SK-N-SH (cell line): ENCODE results near the gene CTTN. TPM values are rescaled to one million over a fixed set of nuclear protein-coding genes. Genes with fewer than 3 reads are reported as not detected.

Source experiments
- CTCF ChIA-PET: fragments of 300-600, 350-600 bp; formaldehyde crosslinking; extraction: SDS; loops from one replicate; lab custom pipeline; 2021; lab: Yijun Ruan, JAX
- POLR2A ChIA-PET: fragments of 350-600 bp; sonication (Branson Sonifier 250); formaldehyde crosslinking; extraction: SDS; loops from one replicate; lab custom pipeline; 2020; ENCODE audit warnings: antibody characterized with exemption, inconsistent platforms; lab: Yijun Ruan, JAX
- DNase-seq: peaks from one replicate; pipeline ENCODE4 v3.0.0; 2012
- H2AFZ ChIP-seq: fragments of 200-600 bp; sonication (generic); 2 replicates; pipeline ENCODE4 v1.8.1; 2016; ENCODE audit warnings: antibody characterized with exemption, mild to moderate bottlenecking, low read depth
- H3F3A ChIP-seq: fragments of 200-600 bp; sonication (generic); replicated peaks from 2 replicates; pipeline ENCODE3; 2016; ENCODE audit warnings: antibody characterized with exemption, mild to moderate bottlenecking; ENCODE audit not compliant: insufficient read depth
- H3K27ac ChIP-seq, 2 experiments: fragments of 200-500 bp in 1 of 2; fragments of 200-600 bp in 1 of 2; sonication (Bioruptor generic) in 1 of 2; sonication (generic), shearing (Covaris generic) in 1 of 2; 2 replicates each; pipeline versions ENCODE4 v1.5.1 to v1.6.1; 2014 to 2016; ENCODE audit warnings: low read depth in 2 of 2, inconsistent platforms in 1 of 2, low read length in 1 of 2, mild to moderate bottlenecking in 1 of 2, mixed read lengths in 1 of 2
- H3K27me3 ChIP-seq: fragments of 200-600 bp; sonication (generic), shearing (Covaris generic); 2 replicates; pipeline ENCODE4 v1.6.1; 2016; ENCODE audit warnings: mixed run types; ENCODE audit not compliant: insufficient read depth
- H3K36me3 ChIP-seq, 2 experiments: fragments of 200-500 bp in 1 of 2; fragments of 200-600 bp in 1 of 2; sonication (Bioruptor generic) in 1 of 2; sonication (generic) in 1 of 2; replicated peaks in 1 of 2; 2 replicates each; pipeline versions ENCODE3 to v1.5.1; 2014 to 2016; ENCODE audit warnings: low read length in 1 of 2, mild to moderate bottlenecking in 1 of 2; ENCODE audit not compliant: insufficient read depth in 2 of 2, control insufficient read depth in 1 of 2
- H3K4me1 ChIP-seq, 2 experiments: fragments of 200-500 bp in 1 of 2; fragments of 200-600 bp in 1 of 2; sonication (Bioruptor generic) in 1 of 2; sonication (generic), shearing (Covaris generic) in 1 of 2; 2 replicates each; pipeline versions ENCODE4 v1.5.1 to v1.6.1; 2014 to 2016; ENCODE audit warnings: low read depth in 1 of 2, low read length in 1 of 2, mixed run types in 1 of 2; ENCODE audit not compliant: insufficient read depth in 2 of 2, control insufficient read depth in 1 of 2
- H3K4me2 ChIP-seq: fragments of 200-600 bp; sonication (generic), shearing (Covaris generic); 2 replicates; pipeline ENCODE4 v1.6.1; 2017; ENCODE audit warnings: mixed run types
- H3K4me3 ChIP-seq, 2 experiments: fragments of 200-500 bp in 1 of 2; fragments of 200-600 bp in 1 of 2; sonication (Bioruptor generic) in 1 of 2; sonication (generic), shearing (Covaris generic) in 1 of 2; 2 replicates each; pipeline versions ENCODE4 v1.5.1 to v1.8.1; 2014 to 2016; ENCODE audit warnings: low read depth in 2 of 2, inconsistent platforms in 1 of 2, low read length in 1 of 2, mild to moderate bottlenecking in 1 of 2, mixed read lengths in 1 of 2, moderate library complexity in 1 of 2
- H3K79me2 ChIP-seq: fragments of 200-600 bp; sonication (generic); 2 replicates; pipeline ENCODE4 v1.8.1; 2017; ENCODE audit warnings: mild to moderate bottlenecking; ENCODE audit not compliant: insufficient read depth
- H3K9ac ChIP-seq: fragments of 200-600 bp; sonication (generic); 2 replicates; pipeline ENCODE4 v1.6.1; 2017; ENCODE audit warnings: mixed run types
- H3K9me2 ChIP-seq: fragments of 200-600 bp; sonication (generic); 2 replicates; pipeline ENCODE4 v1.6.1; 2017; ENCODE audit warnings: mixed run types
- H3K9me3 ChIP-seq: fragments of 200-600 bp; sonication (generic); 2 replicates; pipeline ENCODE4 v1.6.1; 2017; ENCODE audit warnings: mixed run types, mild to moderate bottlenecking, moderate library complexity
- H4K20me1 ChIP-seq: fragments of 200-600 bp; sonication (generic); 2 replicates; pipeline ENCODE4 v1.6.1; 2017; ENCODE audit warnings: mild to moderate bottlenecking, mixed run types; ENCODE audit not compliant: insufficient read depth
- EP300 ChIP-seq, 2 experiments: IDR thresholded peaks; 2 replicates each; pipeline versions ENCODE4 v1.4.0 to v1.6.1; 2012; ENCODE audit warnings: borderline replicate concordance in 1 of 2, low read depth in 1 of 2, low read length in 1 of 2
- FOSL2 ChIP-seq: IDR thresholded peaks from 2 replicates; pipeline ENCODE4 v1.4.0; 2012; ENCODE audit warnings: low read depth, mild to moderate bottlenecking, moderate library complexity, borderline replicate concordance
- FOXM1 ChIP-seq: IDR thresholded peaks from 2 replicates; pipeline ENCODE4 v1.4.0; 2012; ENCODE audit warnings: low read depth, mild to moderate bottlenecking
- GATA2 ChIP-seq: sonication (generic); formaldehyde crosslinking; IDR thresholded peaks from 2 replicates; pipeline ENCODE4 v1.5.0; 2020; ENCODE audit warnings: mild to moderate bottlenecking, missing genetic modification reagents
- MEF2A ChIP-seq: IDR thresholded peaks from 2 replicates; pipeline ENCODE4 v1.4.0; 2012; ENCODE audit warnings: low read depth, borderline replicate concordance
- TAF1 ChIP-seq: IDR thresholded peaks from 2 replicates; pipeline ENCODE4 v1.6.1; 2012; ENCODE audit warnings: low read depth, mild to moderate bottlenecking, low read length, moderate library complexity, borderline replicate concordance
- YY1 ChIP-seq: IDR thresholded peaks from 2 replicates; pipeline ENCODE4 v1.4.0; 2012; ENCODE audit warnings: low read depth, mild to moderate bottlenecking
- WGBS: methylation state at CpG from one replicate; pipeline ENCODE4 v1.1.6; 2017; ENCODE audit warnings: low lambda C conversion rate; 5-methylcytosine and 5-hydroxymethylcytosine counted together
- polyA plus RNA-seq, 3 experiments: library from polyadenylated mRNA; depleted of rRNA; stranded (reverse); fragments of >200 nt; gene quantifications; 2 replicates each; pipeline ENCODE4 v1.2.3, GENCODE V29; 2012
- TF ChIP-seq, protein P1 (sequence below): IDR thresholded peaks from 2 replicates; pipeline ENCODE4; 2012
- TF ChIP-seq, protein P2 (sequence below): fragments of 200-600 bp; sonication (generic); IDR thresholded peaks from 2 replicates; pipeline ENCODE4 v1.6.1; 2017; ENCODE audit warnings: antibody characterized with exemption, mild to moderate bottlenecking, moderate library complexity

CTTN gene
- polyA plus RNA-seq, 1 of the 3 experiments (the other 2 are of a cell fraction): 243 TPM

DNA sequence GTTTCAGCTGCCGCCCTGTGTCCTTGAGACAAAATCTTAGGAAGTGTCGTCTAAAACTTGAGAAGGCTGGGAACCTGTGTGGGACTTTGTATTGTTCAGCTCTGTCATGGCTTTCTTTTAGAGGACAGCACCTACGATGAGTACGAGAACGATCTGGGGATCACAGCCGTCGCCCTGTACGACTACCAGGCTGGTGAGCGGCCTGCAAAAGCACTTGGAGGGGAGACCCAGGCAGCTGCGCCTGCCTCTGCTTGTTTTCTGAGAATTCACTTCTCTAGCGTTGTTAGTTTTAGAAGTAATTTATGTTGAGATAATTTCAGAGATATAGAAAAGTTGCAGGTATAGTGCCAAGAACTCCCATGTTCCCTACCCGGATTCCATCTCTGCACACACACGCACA is 35.2 kb downstream of the CTTN start:
- Histone ChIP-seq H3K79me2 (peaks cover 5% of the 10 kb centered on the region; the same call in 1 of the 2 replicates), H3F3A (no peaks in the 10 kb centered on the region), H3K4me1 (no peaks in the 10 kb centered on the region), H3K27me3 (no peaks in the 10 kb centered on the region), H3K4me2 (no peak overlapping the region), H3K9me3 (no peaks in the 10 kb centered on the region), H3K9ac (no peak overlapping the region), H3K4me3 (no peak overlapping the region), H3K9me2 (no peaks in the 10 kb centered on the region), H4K20me1 (peaks cover 10% of the 10 kb centered on the region; the same call in 1 of the 2 replicates), H3K36me3 (peaks cover 29 to 82% of the 10 kb centered on the region in 2 experiments), H3K27ac (no peak overlapping the region), H2AFZ (no peak overlapping the region)
- POLR2A ChIA-PET: no interaction called here
- WGBS: 92% methylated on average over 13 of the region's 13 CpGs
- TF ChIP-seq, protein P1, sequence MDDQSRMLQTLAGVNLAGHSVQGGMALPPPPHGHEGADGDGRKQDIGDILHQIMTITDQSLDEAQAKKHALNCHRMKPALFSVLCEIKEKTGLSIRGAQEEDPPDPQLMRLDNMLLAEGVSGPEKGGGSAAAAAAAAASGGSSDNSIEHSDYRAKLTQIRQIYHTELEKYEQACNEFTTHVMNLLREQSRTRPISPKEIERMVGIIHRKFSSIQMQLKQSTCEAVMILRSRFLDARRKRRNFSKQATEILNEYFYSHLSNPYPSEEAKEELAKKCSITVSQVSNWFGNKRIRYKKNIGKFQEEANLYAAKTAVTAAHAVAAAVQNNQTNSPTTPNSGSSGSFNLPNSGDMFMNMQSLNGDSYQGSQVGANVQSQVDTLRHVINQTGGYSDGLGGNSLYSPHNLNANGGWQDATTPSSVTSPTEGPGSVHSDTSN: no peak
- TF ChIP-seq, protein P2, sequence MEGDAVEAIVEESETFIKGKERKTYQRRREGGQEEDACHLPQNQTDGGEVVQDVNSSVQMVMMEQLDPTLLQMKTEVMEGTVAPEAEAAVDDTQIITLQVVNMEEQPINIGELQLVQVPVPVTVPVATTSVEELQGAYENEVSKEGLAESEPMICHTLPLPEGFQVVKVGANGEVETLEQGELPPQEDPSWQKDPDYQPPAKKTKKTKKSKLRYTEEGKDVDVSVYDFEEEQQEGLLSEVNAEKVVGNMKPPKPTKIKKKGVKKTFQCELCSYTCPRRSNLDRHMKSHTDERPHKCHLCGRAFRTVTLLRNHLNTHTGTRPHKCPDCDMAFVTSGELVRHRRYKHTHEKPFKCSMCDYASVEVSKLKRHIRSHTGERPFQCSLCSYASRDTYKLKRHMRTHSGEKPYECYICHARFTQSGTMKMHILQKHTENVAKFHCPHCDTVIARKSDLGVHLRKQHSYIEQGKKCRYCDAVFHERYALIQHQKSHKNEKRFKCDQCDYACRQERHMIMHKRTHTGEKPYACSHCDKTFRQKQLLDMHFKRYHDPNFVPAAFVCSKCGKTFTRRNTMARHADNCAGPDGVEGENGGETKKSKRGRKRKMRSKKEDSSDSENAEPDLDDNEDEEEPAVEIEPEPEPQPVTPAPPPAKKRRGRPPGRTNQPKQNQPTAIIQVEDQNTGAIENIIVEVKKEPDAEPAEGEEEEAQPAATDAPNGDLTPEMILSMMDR: no peak
- no peak for TF ChIP-seq FOSL2
- DNase-seq: no peak
- CTCF ChIA-PET: interaction anchor here (1.2 to 1.5 kb wide), 2 partner anchors 34 to 280 kb away, joined by 3 to 4 read pairs; no protein-coding TSS in a partner anchor

DNA sequence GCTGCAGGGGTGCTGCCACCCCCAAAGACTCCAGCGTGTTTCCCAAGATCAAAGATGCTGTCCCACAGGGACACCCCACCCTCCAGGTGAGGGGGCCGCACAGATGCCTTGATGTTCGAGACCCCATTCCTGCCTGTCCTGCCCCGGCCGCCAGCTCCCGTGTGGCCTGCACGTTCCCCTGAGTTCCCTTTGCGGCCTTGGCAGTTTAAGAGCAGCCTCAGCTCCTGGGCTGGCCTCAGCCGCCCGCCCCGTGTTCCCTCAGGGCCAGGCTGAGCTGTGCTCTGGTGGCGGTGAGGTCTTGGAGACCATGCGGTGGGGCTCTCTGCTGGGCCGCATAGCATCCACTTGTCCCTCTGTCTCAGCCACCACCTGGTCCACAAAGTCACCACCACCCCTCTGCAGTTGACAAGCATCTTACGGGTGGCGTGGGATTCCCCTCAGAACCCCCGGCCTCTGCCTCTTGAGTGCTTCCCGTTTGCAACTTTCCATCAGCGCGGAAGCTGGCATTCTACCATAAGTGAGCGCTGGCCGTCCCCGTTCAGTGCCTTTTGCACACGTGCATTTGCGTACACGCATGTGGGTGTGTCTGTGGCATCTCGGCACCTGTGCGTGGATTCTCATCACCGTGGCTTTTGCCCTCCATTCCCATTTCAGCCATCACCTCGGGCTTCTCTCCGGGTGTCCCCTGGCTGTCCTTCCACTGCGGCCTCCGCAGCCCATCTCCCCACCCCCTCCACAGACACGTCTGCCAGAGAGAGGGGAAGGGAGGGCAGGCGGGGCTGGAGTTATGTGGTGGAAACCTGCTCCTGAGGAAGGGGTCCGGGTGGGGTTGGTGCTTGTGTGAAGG is 35.9 kb downstream of the CTTN start:
- CTCF ChIA-PET: interaction anchor here (1.2 to 1.5 kb wide), 2 partner anchors 33 to 280 kb away, joined by 3 to 4 read pairs; no protein-coding TSS in a partner anchor
- no peak for TF ChIP-seq EP300 (IDR thresholded peaks at IDR 0.05; ENCODE audit: borderline replicate concordance in 1 of 2, low read depth in 1 of 2, low read length in 1 of 2)
- TF ChIP-seq YY1: no peak
- TF ChIP-seq MEF2A: no peak
- no peak for TF ChIP-seq GATA2
- TF ChIP-seq TAF1: no peak
- TF ChIP-seq, protein P2: no peak
- no peak for TF ChIP-seq FOXM1
- TF ChIP-seq, all 33 proteins: peak for 0

More for the DNA sequence above, 35.9 kb downstream of the CTTN start:
- H3K9me3 ChIP-seq: no peaks in the 10 kb centered on the region
- H2AFZ ChIP-seq: no peak overlapping the region
- H3K4me3 ChIP-seq: no peak overlapping the region
- H4K20me1 ChIP-seq: 0 out of 2 replicates have a peak, but pooled peaks cover 7% of the 10 kb centered on the region
- POLR2A ChIA-PET: interaction anchor here (0.7 kb wide), 1 partner anchor 717 kb away, joined by 3 read pairs; no protein-coding TSS in a partner anchor
- 88% methylated on average over 26 of the region's 36 CpGs for WGBS
- H3K4me2 ChIP-seq: no peak overlapping the region
- no peaks in the 10 kb centered on the region for H3K27me3 ChIP-seq
- H3K9me2 ChIP-seq: no peaks in the 10 kb centered on the region
- H3K4me1 ChIP-seq: no peaks in the 10 kb centered on the region
- H3K27ac ChIP-seq: no peak overlapping the region
- no peak overlapping the region for H3K9ac ChIP-seq
- H3K36me3 ChIP-seq: peaks cover 26 to 79% of the 10 kb centered on the region in 2 experiments
- H3F3A ChIP-seq: no peaks in the 10 kb centered on the region
- no peak for DNase-seq
- H3K79me2 ChIP-seq: no peaks in the 10 kb centered on the region
